DND-41 (cell line): ENCODE results near the gene PTGS2.

Experiments
- ATAC-seq: fragments of 200-7000 bp; cut with Tn5 transposase; 3 replicates; pipeline ENCODE4 v1.9.1; 2021; ENCODE audit warnings: low read depth; ENCODE audit not compliant: insufficient read depth
- DNase-seq: peaks from one replicate; pipeline ENCODE4 v3.0.0-alpha.2; 2020
- H2AFZ ChIP-seq: 2 replicates; pipeline ENCODE4 v1.6.0; 2012; ENCODE audit warnings: low read depth, low read length
- H3K27ac ChIP-seq: 2 replicates; pipeline ENCODE4 v1.5.1; 2012; ENCODE audit warnings: low read length, inconsistent platforms
- H3K27me3 ChIP-seq: fragments of 200-600 bp; sonication (generic); 2 replicates; pipeline ENCODE4 v1.6.0; 2012; ENCODE audit warnings: low read length, mild to moderate bottlenecking, inconsistent platforms; ENCODE audit not compliant: insufficient read depth, poor library complexity
- H3K36me3 ChIP-seq: 2 replicates; pipeline ENCODE4 v1.5.1; 2012; ENCODE audit warnings: low read length, inconsistent platforms; ENCODE audit not compliant: insufficient read depth
- H3K4me1 ChIP-seq: 2 replicates; pipeline ENCODE4 v1.5.1; 2012; ENCODE audit warnings: mild to moderate bottlenecking, low read length; ENCODE audit not compliant: insufficient read depth
- H3K4me2 ChIP-seq: 2 replicates; pipeline ENCODE4 v1.6.0; 2012; ENCODE audit warnings: mild to moderate bottlenecking, moderate library complexity, low read length, inconsistent platforms; ENCODE audit not compliant: insufficient read depth
- H3K4me3 ChIP-seq, 2 experiments: fragments of 200-600 bp in 1 of 2; shearing (Covaris generic) in 1 of 2; 2 replicates each; pipeline ENCODE4 v1.5.1; 2012 to 2016; ENCODE audit warnings: inconsistent platforms in 2 of 2, low read length in 2 of 2, mild to moderate bottlenecking in 2 of 2, low read depth in 1 of 2, moderate library complexity in 1 of 2
- H3K79me2 ChIP-seq: 2 replicates; pipeline ENCODE4 v1.6.0; 2012; ENCODE audit warnings: low read length, inconsistent platforms; ENCODE audit not compliant: insufficient read depth
- H3K9ac ChIP-seq: 2 replicates; pipeline ENCODE4 v1.6.0; 2012; ENCODE audit warnings: low read depth, mild to moderate bottlenecking, inconsistent platforms, low read length, moderate library complexity
- H3K9me3 ChIP-seq: 2 replicates; pipeline ENCODE4 v1.5.1; 2012; ENCODE audit warnings: low read length, moderate library complexity, mild to moderate bottlenecking, inconsistent platforms; ENCODE audit not compliant: insufficient read depth, severe bottlenecking
- H4K20me1 ChIP-seq: 2 replicates; pipeline ENCODE4 v1.6.0; 2012; ENCODE audit warnings: low read length; ENCODE audit not compliant: insufficient read depth
- EZH2 ChIP-seq: IDR thresholded peaks from 3 replicates; pipeline ENCODE4 v1.6.1; 2012; ENCODE audit warnings: borderline replicate concordance, low read depth, mild to moderate bottlenecking, moderate library complexity, low read length, inconsistent platforms; ENCODE audit not compliant: severe bottlenecking
- TF ChIP-seq, protein P1 (sequence below): IDR thresholded peaks from 2 replicates; pipeline ENCODE4 v1.5.1; 2012; ENCODE audit warnings: borderline replicate concordance, low read length, moderate library complexity, mild to moderate bottlenecking; ENCODE audit not compliant: poor library complexity, severe bottlenecking; ENCODE audit errors: extremely low read depth

Gene PTGS2

DNA sequence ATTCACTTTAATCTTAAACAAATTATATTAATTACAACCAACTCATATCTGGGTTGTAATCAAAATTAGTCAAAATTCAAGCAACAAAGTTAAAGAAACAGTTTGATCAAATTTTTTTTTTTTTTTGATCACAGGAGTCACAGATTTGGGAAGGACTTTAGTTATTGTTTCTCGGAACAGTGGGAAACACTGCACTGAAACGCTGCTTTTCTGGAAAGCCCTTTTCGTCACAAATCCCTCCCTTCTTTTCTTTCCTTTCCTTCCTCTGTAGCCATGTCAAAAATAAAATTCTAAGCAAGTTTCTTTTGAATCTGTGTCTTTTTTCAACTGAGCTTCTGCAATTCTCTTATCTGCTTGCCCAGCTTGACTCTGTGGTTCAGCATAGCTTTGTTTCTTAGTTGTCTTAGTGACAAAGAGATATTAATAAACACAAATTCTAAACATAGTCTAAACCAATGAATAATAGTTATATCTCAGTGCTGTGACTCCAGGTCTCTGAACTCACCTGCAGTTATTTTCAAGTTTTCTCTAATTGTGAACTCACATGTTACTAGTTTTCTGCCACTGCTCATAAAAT lies 53.8 kb downstream of the PTGS2 start:
- no peak for DNase-seq
- H2AFZ ChIP-seq: no peak overlapping the region
- ATAC-seq: no peak
- H3K9me3 ChIP-seq: no peaks in the 10 kb centered on the region
- H3K27ac ChIP-seq: no peak overlapping the region
- peaks cover 3% of the 10 kb centered on the region for H3K27me3 ChIP-seq
- H3K4me1 ChIP-seq: no peaks in the 10 kb centered on the region
- no peak overlapping the region for H3K4me2 ChIP-seq
- H4K20me1 ChIP-seq: no peaks in the 10 kb centered on the region
- H3K9ac ChIP-seq: no peak overlapping the region
- TF ChIP-seq EZH2: no peak
- TF ChIP-seq, protein P1, sequence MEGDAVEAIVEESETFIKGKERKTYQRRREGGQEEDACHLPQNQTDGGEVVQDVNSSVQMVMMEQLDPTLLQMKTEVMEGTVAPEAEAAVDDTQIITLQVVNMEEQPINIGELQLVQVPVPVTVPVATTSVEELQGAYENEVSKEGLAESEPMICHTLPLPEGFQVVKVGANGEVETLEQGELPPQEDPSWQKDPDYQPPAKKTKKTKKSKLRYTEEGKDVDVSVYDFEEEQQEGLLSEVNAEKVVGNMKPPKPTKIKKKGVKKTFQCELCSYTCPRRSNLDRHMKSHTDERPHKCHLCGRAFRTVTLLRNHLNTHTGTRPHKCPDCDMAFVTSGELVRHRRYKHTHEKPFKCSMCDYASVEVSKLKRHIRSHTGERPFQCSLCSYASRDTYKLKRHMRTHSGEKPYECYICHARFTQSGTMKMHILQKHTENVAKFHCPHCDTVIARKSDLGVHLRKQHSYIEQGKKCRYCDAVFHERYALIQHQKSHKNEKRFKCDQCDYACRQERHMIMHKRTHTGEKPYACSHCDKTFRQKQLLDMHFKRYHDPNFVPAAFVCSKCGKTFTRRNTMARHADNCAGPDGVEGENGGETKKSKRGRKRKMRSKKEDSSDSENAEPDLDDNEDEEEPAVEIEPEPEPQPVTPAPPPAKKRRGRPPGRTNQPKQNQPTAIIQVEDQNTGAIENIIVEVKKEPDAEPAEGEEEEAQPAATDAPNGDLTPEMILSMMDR: no peak
- no peaks in the 10 kb centered on the region for H3K36me3 ChIP-seq
- H3K4me3 ChIP-seq: no peak overlapping the region
- H3K79me2 ChIP-seq: no peaks in the 10 kb centered on the region

DNA sequence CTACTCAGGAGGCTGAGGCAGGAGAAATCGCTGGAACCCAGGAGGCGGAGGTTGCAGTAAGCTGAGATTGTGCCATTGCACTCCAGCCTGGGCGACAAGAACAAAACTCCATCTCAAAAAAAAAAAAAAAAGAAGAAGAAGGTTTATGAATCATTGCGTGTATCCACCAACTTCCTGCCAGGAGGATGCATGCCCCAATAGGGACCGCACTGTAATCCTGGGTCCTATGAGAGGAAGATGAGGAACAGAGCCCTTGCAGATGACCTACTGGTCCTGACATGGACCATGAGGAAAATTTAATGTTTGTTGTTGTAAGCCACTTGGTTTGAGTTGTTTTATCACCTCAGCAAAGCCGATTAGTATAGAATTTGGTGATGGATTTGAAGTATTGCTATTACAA lies 56.7 kb downstream of the PTGS2 start:
- ATAC-seq (no peak), DNase-seq (no peak)
- no peak overlapping the region for H3K9ac ChIP-seq
- H3K79me2 ChIP-seq: no peaks in the 10 kb centered on the region
- no peaks in the 10 kb centered on the region for H4K20me1 ChIP-seq
- H2AFZ ChIP-seq: no peak overlapping the region
- no peak overlapping the region for H3K27ac ChIP-seq
- no peak for TF ChIP-seq EZH2
- TF ChIP-seq, protein P1: no peak
- no peaks in the 10 kb centered on the region for H3K9me3 ChIP-seq
- H3K27me3 ChIP-seq: no peaks in the 10 kb centered on the region
- peaks cover 13% of the 10 kb centered on the region for H3K4me1 ChIP-seq
- no peak overlapping the region for H3K4me2 ChIP-seq
- H3K36me3 ChIP-seq: no peaks in the 10 kb centered on the region
- no peak overlapping the region for H3K4me3 ChIP-seq
